SK-N-SH treated with all-trans-retinoic acid at 6 μM for 48 hours (cell line): ENCODE data around the gene PASD1.

ENCODE experiments used
- ATAC-seq: fragments of 200-7000 bp; cut with Tn5 transposase; 3 replicates; pipeline ENCODE4 v1.9.1; 2020; ENCODE audit warnings: mild to moderate bottlenecking, moderate library complexity
- ARNTL ChIP-seq: fragments of 450-650 bp; formaldehyde crosslinking; IDR thresholded peaks from 2 replicates; pipeline ENCODE4 v1.5.0; 2020; ENCODE audit warnings: low read depth, mild to moderate bottlenecking, moderate library complexity, borderline replicate concordance
- BACH2 ChIP-seq: fragments of 250-450 bp; sonication (Bioruptor Pico); IDR thresholded peaks from 2 replicates; pipeline ENCODE4 v1.9.0; 2021; ENCODE audit warnings: mild to moderate bottlenecking, borderline replicate concordance
- CSDC2 ChIP-seq: fragments of 250-450 bp; sonication (Bioruptor Pico); IDR thresholded peaks from 2 replicates; pipeline ENCODE4 v1.5.0; 2020; ENCODE audit warnings: mild to moderate bottlenecking, moderate library complexity
- ESRRG ChIP-seq: fragments of 250-450 bp; sonication (Bioruptor Pico); IDR thresholded peaks from 2 replicates; pipeline ENCODE4 v1.6.1; 2021; ENCODE audit warnings: mild to moderate bottlenecking
- GLIS3 ChIP-seq: fragments of 250-450 bp; sonication (Bioruptor Pico); IDR thresholded peaks from 2 replicates; pipeline ENCODE4 v1.5.0; 2020; ENCODE audit warnings: mild to moderate bottlenecking, moderate library complexity
- OSR1 ChIP-seq: fragments of 250-450 bp; sonication (Bioruptor Pico); IDR thresholded peaks from 2 replicates; pipeline ENCODE4 v1.8.0; 2022; ENCODE audit warnings: moderate library complexity, mild to moderate bottlenecking, inconsistent platforms
- PPARA ChIP-seq: fragments of 250-450 bp; sonication (Bioruptor Pico); IDR thresholded peaks from 2 replicates; pipeline ENCODE4 v1.5.0; 2020; ENCODE audit warnings: mild to moderate bottlenecking, borderline replicate concordance
- RARB ChIP-seq: fragments of 250-450 bp; sonication (Bioruptor Pico); IDR thresholded peaks from 2 replicates; pipeline ENCODE4 v1.8.0; 2021; ENCODE audit warnings: mild to moderate bottlenecking, moderate library complexity
- SNAI2 ChIP-seq: fragments of 250-450 bp; sonication (Bioruptor Pico); IDR thresholded peaks from 2 replicates; pipeline ENCODE4 v1.5.0; 2020; ENCODE audit warnings: mild to moderate bottlenecking, moderate library complexity
- TCF4 ChIP-seq: fragments of 250-450 bp; sonication (Bioruptor Pico); IDR thresholded peaks from 2 replicates; pipeline ENCODE4 v1.8.0; 2021; ENCODE audit warnings: mild to moderate bottlenecking, moderate library complexity, borderline replicate concordance
- TOX ChIP-seq: fragments of 250-450 bp; sonication (Bioruptor Pico); IDR thresholded peaks from 2 replicates; pipeline ENCODE4 v1.8.0; 2021; ENCODE audit warnings: mild to moderate bottlenecking, moderate library complexity, borderline replicate concordance
- ZC3H10 ChIP-seq: fragments of 250-450 bp; sonication (Bioruptor Pico); IDR thresholded peaks from 2 replicates; pipeline ENCODE4 v1.5.1; 2021; ENCODE audit warnings: mild to moderate bottlenecking, moderate library complexity
- ZFP3 ChIP-seq: fragments of 250-450 bp; sonication (Bioruptor Pico); IDR thresholded peaks from 2 replicates; pipeline ENCODE4 v1.5.0; 2020; ENCODE audit warnings: mild to moderate bottlenecking, moderate library complexity
- ZFP30 ChIP-seq: fragments of 450-650 bp; formaldehyde crosslinking; IDR thresholded peaks from 2 replicates; pipeline ENCODE4 v1.5.0; 2022; ENCODE audit warnings: mild to moderate bottlenecking, moderate library complexity
- ZNF565 ChIP-seq: fragments of 450-650 bp; formaldehyde crosslinking; conservative IDR thresholded peaks from 2 replicates; pipeline ENCODE4 v1.5.0; 2020; ENCODE audit warnings: low read depth, mild to moderate bottlenecking, moderate library complexity
- ZNF8 ChIP-seq: fragments of 450-650 bp; formaldehyde crosslinking; IDR thresholded peaks from 2 replicates; pipeline ENCODE4 v1.5.0; 2020; ENCODE audit warnings: mild to moderate bottlenecking, moderate library complexity
- TF ChIP-seq, protein P1 (sequence below): fragments of 250-450 bp; sonication (Bioruptor Pico); IDR thresholded peaks from 2 replicates; pipeline ENCODE4 v1.5.0; 2020; ENCODE audit warnings: mild to moderate bottlenecking, moderate library complexity
- TF ChIP-seq, protein P2 (sequence below): fragments of 250-450 bp; sonication (Bioruptor Pico); IDR thresholded peaks from 2 replicates; pipeline ENCODE4 v1.8.0; 2021; ENCODE audit warnings: low read depth, mild to moderate bottlenecking, moderate library complexity, borderline replicate concordance
- TF ChIP-seq, protein P3 (sequence below): fragments of 250-450 bp; sonication (Bioruptor Pico); IDR thresholded peaks from 2 replicates; pipeline ENCODE4 v1.5.1; 2020; ENCODE audit warnings: low read depth, mild to moderate bottlenecking, moderate library complexity
- TF ChIP-seq, protein P4 (sequence below): fragments of 250-450 bp; sonication (Bioruptor Pico); IDR thresholded peaks from 2 replicates; pipeline ENCODE4 v1.8.0; 2020; ENCODE audit warnings: mild to moderate bottlenecking, moderate library complexity, borderline replicate concordance

Gene PASD1

GRCh38 chrX:151712253-151712652 lies 148.8 kb downstream of the PASD1 start:
- TF ChIP-seq ZFP30 (CRISPR knock-in tag) (no peak), SNAI2 (no peak), ZNF565 (CRISPR knock-in tag) (no peak), RARB (CRISPR knock-in tag) (no peak), ESRRG (CRISPR knock-in tag) (no peak), ZNF8 (CRISPR knock-in tag) (no peak), CSDC2 (CRISPR knock-in tag) (no peak), BACH2 (no peak), TOX (no peak), ARNTL (CRISPR knock-in tag) (no peak), OSR1 (CRISPR knock-in tag) (no peak), ZFP3 (CRISPR knock-in tag) (no peak), PPARA (no peak)
- TF ChIP-seq, protein P1, sequence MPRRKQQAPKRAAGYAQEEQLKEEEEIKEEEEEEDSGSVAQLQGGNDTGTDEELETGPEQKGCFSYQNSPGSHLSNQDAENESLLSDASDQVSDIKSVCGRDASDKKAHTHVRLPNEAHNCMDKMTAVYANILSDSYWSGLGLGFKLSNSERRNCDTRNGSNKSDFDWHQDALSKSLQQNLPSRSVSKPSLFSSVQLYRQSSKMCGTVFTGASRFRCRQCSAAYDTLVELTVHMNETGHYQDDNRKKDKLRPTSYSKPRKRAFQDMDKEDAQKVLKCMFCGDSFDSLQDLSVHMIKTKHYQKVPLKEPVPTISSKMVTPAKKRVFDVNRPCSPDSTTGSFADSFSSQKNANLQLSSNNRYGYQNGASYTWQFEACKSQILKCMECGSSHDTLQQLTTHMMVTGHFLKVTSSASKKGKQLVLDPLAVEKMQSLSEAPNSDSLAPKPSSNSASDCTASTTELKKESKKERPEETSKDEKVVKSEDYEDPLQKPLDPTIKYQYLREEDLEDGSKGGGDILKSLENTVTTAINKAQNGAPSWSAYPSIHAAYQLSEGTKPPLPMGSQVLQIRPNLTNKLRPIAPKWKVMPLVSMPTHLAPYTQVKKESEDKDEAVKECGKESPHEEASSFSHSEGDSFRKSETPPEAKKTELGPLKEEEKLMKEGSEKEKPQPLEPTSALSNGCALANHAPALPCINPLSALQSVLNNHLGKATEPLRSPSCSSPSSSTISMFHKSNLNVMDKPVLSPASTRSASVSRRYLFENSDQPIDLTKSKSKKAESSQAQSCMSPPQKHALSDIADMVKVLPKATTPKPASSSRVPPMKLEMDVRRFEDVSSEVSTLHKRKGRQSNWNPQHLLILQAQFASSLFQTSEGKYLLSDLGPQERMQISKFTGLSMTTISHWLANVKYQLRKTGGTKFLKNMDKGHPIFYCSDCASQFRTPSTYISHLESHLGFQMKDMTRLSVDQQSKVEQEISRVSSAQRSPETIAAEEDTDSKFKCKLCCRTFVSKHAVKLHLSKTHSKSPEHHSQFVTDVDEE (CRISPR knock-in tag): no peak
- TF ChIP-seq, protein P2, sequence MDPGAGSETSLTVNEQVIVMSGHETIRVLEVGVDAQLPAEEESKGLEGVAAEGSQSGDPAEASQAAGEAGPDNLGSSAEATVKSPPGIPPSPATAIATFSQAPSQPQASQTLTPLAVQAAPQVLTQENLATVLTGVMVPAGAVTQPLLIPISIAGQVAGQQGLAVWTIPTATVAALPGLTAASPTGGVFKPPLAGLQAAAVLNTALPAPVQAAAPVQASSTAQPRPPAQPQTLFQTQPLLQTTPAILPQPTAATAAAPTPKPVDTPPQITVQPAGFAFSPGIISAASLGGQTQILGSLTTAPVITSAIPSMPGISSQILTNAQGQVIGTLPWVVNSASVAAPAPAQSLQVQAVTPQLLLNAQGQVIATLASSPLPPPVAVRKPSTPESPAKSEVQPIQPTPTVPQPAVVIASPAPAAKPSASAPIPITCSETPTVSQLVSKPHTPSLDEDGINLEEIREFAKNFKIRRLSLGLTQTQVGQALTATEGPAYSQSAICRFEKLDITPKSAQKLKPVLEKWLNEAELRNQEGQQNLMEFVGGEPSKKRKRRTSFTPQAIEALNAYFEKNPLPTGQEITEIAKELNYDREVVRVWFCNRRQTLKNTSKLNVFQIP (CRISPR knock-in tag): no peak
- TF ChIP-seq, protein P3, sequence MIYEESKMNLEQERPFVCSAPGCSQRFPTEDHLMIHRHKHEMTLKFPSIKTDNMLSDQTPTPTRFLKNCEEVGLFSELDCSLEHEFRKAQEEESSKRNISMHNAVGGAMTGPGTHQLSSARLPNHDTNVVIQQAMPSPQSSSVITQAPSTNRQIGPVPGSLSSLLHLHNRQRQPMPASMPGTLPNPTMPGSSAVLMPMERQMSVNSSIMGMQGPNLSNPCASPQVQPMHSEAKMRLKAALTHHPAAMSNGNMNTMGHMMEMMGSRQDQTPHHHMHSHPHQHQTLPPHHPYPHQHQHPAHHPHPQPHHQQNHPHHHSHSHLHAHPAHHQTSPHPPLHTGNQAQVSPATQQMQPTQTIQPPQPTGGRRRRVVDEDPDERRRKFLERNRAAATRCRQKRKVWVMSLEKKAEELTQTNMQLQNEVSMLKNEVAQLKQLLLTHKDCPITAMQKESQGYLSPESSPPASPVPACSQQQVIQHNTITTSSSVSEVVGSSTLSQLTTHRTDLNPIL (CRISPR knock-in tag): no peak

DNA sequence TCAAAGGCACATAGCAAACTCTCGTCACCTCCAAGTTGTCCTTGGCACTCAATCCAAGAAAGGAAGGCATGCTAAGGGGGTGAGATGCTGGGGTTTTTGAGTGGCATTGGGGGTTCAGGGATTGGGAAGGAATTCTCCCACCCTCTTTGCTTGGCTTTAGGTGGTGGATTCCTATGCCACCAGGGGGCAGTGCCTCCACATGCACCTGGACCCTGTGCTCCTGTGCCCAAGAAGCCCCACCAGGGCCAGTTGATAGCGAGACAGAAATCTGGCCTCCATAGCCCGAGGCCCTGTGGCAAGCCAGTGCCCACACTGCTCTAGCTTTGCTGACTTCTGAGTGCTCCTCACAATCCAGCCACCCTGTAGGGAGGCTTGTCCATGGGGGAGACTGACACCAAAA lies 150.4 kb downstream of the PASD1 start:
- ATAC-seq: peak; percentile 80
- TF ChIP-seq, protein P1 (CRISPR knock-in tag): no peak
- no peak for TF ChIP-seq GLIS3 (CRISPR knock-in tag)
- TF ChIP-seq CSDC2 (CRISPR knock-in tag): no peak
- no peak for TF ChIP-seq BACH2
- TF ChIP-seq ZNF8 (CRISPR knock-in tag): no peak
- TF ChIP-seq RARB (CRISPR knock-in tag): no peak
- no peak for TF ChIP-seq ZC3H10

More at GRCh38 chrX:151712253-151712652, 148.8 kb downstream of the PASD1 start:
- ATAC-seq: no peak

DNA sequence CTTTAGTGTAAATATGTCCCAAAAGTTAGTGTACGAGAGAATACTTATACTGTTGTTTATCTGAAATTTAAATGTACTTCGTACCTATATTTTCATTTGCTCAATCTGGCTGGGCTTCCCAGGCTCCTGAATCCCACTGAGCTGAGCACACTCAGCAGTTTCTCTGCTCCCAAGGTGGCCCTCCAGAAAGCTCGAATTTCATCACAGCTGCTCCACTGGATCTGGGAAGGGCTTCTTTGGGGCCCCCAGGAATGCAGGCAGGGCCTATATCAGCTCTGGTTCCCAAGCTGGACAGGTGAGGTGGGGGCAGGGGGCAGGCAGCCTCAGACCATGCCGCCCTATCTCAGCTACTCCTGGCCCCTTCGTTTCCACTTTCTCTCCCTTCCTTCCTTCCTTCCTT lies 150.9 kb downstream of the PASD1 start:
- TF ChIP-seq ZNF8 (CRISPR knock-in tag): no peak
- TF ChIP-seq PPARA: no peak
- TF ChIP-seq CSDC2 (CRISPR knock-in tag): no peak
- no peak for TF ChIP-seq ZNF565 (CRISPR knock-in tag)
- no peak for TF ChIP-seq TCF4
- TF ChIP-seq ARNTL (CRISPR knock-in tag): no peak
- TF ChIP-seq, protein P4, sequence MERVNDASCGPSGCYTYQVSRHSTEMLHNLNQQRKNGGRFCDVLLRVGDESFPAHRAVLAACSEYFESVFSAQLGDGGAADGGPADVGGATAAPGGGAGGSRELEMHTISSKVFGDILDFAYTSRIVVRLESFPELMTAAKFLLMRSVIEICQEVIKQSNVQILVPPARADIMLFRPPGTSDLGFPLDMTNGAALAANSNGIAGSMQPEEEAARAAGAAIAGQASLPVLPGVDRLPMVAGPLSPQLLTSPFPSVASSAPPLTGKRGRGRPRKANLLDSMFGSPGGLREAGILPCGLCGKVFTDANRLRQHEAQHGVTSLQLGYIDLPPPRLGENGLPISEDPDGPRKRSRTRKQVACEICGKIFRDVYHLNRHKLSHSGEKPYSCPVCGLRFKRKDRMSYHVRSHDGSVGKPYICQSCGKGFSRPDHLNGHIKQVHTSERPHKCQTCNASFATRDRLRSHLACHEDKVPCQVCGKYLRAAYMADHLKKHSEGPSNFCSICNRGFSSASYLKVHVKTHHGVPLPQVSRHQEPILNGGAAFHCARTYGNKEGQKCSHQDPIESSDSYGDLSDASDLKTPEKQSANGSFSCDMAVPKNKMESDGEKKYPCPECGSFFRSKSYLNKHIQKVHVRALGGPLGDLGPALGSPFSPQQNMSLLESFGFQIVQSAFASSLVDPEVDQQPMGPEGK (CRISPR knock-in tag): no peak
- no peak for TF ChIP-seq BACH2
- ATAC-seq: no peak
